Measurements from ENCODE around the gene PCA3.

PCA3 gene

DNA sequence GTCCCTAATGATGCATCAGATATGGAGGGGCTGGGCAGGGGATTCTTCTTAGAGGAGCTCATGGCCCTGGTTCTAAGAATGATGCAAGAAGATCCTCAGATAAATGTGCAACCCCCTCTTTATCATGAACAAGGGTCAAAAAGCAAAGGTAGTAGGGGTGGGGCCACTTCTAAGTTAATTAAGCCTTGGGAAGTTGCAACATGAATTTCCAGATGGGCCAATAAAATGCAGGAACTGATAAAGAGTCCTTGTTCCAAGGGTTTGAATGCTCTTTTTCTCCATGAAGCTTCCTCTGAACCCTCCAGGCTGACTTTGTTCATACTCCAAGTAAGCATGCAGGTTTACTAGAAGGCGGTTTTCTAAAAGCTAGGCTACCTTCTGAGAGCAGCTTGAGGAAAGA lies 25.6 kb downstream of the PCA3 start:
- no peak for DNase-seq (ENCODE audit: low spot score)
- TF ChIP-seq, protein P1, sequence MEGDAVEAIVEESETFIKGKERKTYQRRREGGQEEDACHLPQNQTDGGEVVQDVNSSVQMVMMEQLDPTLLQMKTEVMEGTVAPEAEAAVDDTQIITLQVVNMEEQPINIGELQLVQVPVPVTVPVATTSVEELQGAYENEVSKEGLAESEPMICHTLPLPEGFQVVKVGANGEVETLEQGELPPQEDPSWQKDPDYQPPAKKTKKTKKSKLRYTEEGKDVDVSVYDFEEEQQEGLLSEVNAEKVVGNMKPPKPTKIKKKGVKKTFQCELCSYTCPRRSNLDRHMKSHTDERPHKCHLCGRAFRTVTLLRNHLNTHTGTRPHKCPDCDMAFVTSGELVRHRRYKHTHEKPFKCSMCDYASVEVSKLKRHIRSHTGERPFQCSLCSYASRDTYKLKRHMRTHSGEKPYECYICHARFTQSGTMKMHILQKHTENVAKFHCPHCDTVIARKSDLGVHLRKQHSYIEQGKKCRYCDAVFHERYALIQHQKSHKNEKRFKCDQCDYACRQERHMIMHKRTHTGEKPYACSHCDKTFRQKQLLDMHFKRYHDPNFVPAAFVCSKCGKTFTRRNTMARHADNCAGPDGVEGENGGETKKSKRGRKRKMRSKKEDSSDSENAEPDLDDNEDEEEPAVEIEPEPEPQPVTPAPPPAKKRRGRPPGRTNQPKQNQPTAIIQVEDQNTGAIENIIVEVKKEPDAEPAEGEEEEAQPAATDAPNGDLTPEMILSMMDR (conservative IDR thresholded peaks at IDR 0.05; ENCODE audit: low read depth) = no peak
- ChIA-PET POLR2A (ENCODE audit: low non-redundant PET) (no interaction called here), CTCF (no interaction called here)
- H3K27ac ChIP-seq = no peak overlapping the region

DNA sequence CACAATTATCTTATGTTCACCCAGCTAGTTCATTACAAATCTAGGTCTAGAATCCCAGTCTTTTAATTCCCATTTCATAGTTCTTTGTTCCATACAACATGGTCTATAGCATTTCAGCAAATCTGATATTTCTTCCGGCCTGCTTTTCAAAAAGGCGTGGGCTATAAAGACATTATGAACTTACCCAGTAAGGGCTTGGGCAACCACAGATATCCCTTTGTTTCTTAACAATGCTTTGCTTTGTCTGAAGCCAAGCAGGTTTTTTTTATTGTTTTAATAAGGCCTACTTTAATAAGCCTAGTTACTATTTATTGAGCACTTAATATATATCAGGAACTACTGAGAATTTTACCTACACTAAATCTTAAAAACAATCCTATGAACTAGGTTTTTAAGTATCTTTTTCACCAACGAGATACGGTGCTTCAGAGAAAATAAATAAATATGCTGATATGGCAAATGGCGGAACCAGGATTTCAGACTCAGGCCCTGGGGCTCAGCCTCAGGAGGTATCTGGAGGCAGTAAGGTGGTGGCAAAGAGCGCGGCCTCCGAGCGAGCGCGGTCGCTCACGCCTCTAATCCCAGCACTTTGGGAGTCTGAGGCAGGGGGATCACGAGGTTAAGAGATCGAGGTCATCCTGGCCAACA lies 29.7 kb downstream of the PCA3 start:
- H3K27ac ChIP-seq = no peak overlapping the region
- CTCF ChIA-PET = no interaction called here
- POLR2A ChIA-PET (ENCODE audit: low non-redundant PET) = no interaction called here
- TF ChIP-seq, protein P1 (conservative IDR thresholded peaks at IDR 0.05; ENCODE audit: low read depth) = no peak
- DNase-seq (ENCODE audit: low spot score) = no peak

DNA sequence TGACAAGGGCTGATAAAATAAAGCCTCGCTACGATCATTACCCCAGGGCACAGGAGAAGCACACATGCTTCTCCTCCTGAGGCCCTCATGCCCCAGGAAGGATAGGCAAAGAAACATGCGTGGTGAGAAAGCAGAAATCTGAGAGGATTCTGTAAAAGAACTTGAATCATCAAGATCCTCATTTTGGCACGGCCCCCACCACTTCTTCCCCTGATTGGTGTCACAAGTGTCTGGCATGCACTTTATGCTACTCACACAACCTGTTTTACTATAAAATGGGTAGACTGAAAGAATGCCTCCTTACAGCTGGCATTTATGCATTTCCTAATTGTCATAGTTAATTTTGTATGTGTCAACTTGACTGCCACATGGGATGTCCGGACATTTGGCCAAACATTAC lies 32.1 kb downstream of the PCA3 start:
- H3K27ac ChIP-seq = no peak overlapping the region
- TF ChIP-seq, protein P1 (conservative IDR thresholded peaks at IDR 0.05; ENCODE audit: low read depth) = no peak
- DNase-seq (ENCODE audit: low spot score) = no peak
- ChIA-PET POLR2A (ENCODE audit: low non-redundant PET) (no interaction called here), CTCF (no interaction called here)

DNA sequence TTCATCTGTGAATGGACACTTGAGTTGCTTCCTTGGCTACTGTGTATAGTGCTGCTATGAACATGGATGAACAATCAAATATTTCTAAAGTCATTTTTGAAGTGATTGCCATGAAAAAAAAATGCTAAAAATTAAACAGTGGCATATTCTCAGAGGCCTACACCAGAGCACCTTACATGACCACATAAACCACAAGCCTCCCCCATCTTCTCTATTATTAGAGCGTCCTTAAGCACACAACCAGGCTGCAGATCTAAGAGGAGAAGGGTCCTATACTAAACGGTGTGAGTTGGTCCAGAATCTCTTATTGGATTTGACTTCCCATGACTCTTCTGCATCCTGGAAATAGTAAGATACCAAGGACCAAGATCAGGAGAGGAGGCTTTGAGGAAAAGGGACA lies 34.3 kb downstream of the PCA3 start:
- TF ChIP-seq, protein P1 (conservative IDR thresholded peaks at IDR 0.05; ENCODE audit: low read depth) = no peak

DNA sequence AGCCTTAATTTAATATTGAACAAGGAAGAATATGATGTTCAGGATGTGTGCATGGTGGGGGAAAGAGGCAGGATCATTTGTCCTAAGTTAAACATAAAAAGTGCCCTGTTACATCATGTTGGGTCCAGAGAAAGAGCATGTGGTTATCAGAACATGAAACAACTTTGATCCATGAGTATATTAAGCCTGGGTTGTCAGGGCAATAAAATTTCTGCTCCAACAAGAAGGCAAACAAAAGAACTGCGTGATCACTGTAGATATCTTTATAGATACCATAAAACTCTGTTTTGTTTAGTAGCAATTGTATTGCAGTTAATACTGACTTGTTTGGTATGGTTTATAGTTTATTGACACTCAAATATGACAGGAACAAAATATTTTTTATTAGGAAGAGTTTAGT lies 35.2 kb downstream of the PCA3 start:
- ChIA-PET CTCF (no interaction called here), POLR2A (ENCODE audit: low non-redundant PET) (no interaction called here)
- H3K27ac ChIP-seq = no peak overlapping the region
- DNase-seq (ENCODE audit: low spot score) = no peak
- TF ChIP-seq, protein P1 (conservative IDR thresholded peaks at IDR 0.05; ENCODE audit: low read depth) = no peak

More for the DNA sequence above, 34.3 kb downstream of the PCA3 start:
- no peak overlapping the region for H3K27ac ChIP-seq
- CTCF ChIA-PET = no interaction called here
- DNase-seq (ENCODE audit: low spot score) = no peak
- POLR2A ChIA-PET (ENCODE audit: low non-redundant PET) = no interaction called here

DNA sequence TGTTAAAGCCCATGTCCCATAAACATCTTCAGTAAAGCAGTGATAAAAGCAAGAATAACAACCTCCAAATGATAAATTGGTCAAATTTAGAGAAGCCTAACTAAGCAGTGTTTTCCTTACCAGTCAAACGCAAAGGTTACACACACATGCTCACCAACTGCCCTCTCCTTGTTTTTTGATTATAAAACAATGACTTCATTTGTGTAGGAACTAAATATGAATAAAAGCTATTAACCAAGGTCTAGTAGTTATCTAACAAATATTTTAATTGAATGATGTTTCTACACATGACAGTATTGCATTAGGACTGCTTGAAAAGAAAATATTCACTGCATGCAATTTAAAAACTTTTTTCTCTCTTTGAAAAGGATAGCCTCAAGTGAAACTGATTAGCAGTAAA lies 36.7 kb downstream of the PCA3 start:
- DNase-seq (ENCODE audit: low spot score) = no peak
- TF ChIP-seq, protein P1 (conservative IDR thresholded peaks at IDR 0.05; ENCODE audit: low read depth) = no peak
- ChIA-PET POLR2A (ENCODE audit: low non-redundant PET) (no interaction called here), CTCF (interaction anchor here (0.6 to 1.2 kb wide), 2 partner anchors 9 to 19 kb away, joined by 4 read pairs; no protein-coding TSS in a partner anchor)
- H3K27ac ChIP-seq = no peak overlapping the region

All from RWPE1 (cell line).